ENCODE data around the gene CASQ2. TPM values are rescaled to one million over a fixed set of nuclear protein-coding genes. Genes with fewer than 3 reads are reported as not detected.

CASQ2 gene
- total RNA-seq, 1 experiment from 2014 or later = not detected

DNA sequence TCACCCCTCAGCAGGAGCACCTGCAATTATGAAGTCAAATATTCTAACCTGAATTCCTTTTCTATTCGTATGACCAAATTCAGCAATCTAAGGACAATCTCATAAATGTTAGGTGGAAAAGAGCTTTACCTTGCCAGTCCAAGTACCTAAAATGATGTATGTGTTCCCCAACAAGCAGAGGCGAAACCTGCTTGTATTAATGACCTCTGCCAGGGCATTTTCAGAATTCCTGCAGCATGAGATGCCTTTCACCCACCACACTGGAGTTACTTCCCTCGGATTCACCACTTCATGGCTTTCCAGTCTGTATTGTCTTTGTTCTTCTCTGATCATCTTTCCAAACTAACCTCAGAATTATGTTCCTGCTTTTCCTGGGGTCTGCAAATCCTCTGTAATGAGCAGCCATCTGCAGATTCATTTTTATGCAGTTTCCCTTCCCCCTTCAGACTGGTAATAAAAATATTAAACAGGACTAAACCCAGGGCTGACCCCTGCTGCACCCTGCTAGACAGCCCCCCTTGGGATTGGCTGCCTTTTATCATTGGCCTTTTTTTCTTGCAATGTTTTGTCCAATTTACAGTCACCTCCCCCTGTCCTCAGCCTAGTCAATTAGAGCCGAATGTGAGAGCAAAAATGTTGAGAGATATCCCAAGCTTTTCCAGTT is 26.6 kb upstream of the CASQ2 start:
- H3K4me2 ChIP-seq (ENCODE audit: low read length) = no peak overlapping the region
- no peak overlapping the region for H3K4me3 ChIP-seq (replicated peaks in 1 of 2; ENCODE audit: low read depth in 1 of 2, low read length in 2 of 2)

DNA sequence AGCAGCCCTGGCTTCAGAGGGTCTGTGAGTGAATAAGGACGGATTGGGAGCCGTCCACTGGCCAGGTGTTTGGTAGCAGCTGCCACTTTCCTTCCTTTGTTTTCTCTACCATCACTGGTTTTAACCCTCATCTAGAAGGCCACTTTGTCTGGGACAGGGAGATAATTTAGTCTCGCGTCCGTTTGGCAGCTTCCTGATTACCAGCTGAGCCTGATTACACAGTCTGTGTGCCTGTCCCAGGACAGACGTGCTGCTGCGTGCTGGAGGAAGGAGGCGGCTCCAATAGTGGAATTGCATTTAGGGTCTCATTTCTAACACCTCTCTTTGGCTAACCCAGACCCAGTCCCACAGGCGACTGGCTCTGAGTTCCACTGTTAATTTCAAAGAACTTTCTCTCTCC is 24.6 kb upstream of the CASQ2 start:
- Histone ChIP-seq H3K9ac (ENCODE audit: low read length) (no peak overlapping the region), H3K27me3 (ENCODE audit: insufficient read depth, low read length) (no peaks in the 10 kb centered on the region), H2AFZ (ENCODE audit: low read depth, low read length, poor library complexity, severe bottlenecking) (no peak overlapping the region), H4K20me1 (ENCODE audit: insufficient read depth) (no peaks in the 10 kb centered on the region), H3K27ac (ENCODE audit: low read depth, low read length) (no peak overlapping the region), H3K9me2 (ENCODE audit: insufficient read depth) (no peaks in the 10 kb centered on the region), H3K36me3 (ENCODE audit: control insufficient read depth in 1 of 2, insufficient read depth in 2 of 2, low read length in 2 of 2) (no peaks in the 10 kb centered on the region), H3K4me3 (replicated peaks in 1 of 2; ENCODE audit: low read depth in 1 of 2, low read length in 2 of 2) (no peak overlapping the region), H3K79me2 (ENCODE audit: insufficient read depth, low read length) (no peaks in the 10 kb centered on the region), H3K4me1 (ENCODE audit: control insufficient read depth in 1 of 2, insufficient read depth in 2 of 2, low read length in 2 of 2) (no peaks in the 10 kb centered on the region), H3K9me3 (ENCODE audit: control insufficient read depth in 1 of 2, insufficient read depth in 1 of 2, low read depth in 1 of 2, low read length in 2 of 2) (no peaks in the 10 kb centered on the region), H3K4me2 (ENCODE audit: low read length) (no peak overlapping the region)
- intact Hi-C loops (cut with micrococcal nuclease) = no loop called here
- POLR2A ChIA-PET = no interaction called here
- CTCF ChIA-PET = no interaction called here
- ATAC-seq (no peak), DNase-seq (ENCODE audit: low read depth, low spot score) (no peak)
- BruUV-seq (replicated peaks) = no TSS peak
- RAD21 ChIA-PET (ENCODE audit: low non-redundant PET in 1 of 2, low total read pairs in 2 of 2, uncharacterized antibody in 2 of 2, unreplicated experiment in 2 of 2) = no interaction called here
- TF ChIP-seq SIN3A (IDR thresholded peaks at IDR 0.05; ENCODE audit: low read depth) = no peak

More for the DNA sequence above, 26.6 kb upstream of the CASQ2 start:
- H3K79me2 ChIP-seq (ENCODE audit: insufficient read depth, low read length) = no peaks in the 10 kb centered on the region
- H3K9me2 ChIP-seq (ENCODE audit: insufficient read depth) = no peaks in the 10 kb centered on the region
- no peak overlapping the region for H3K27ac ChIP-seq (ENCODE audit: low read depth, low read length)
- ChIA-PET POLR2A (no interaction called here), RAD21 (ENCODE audit: low non-redundant PET in 1 of 2, low total read pairs in 2 of 2, uncharacterized antibody in 2 of 2, unreplicated experiment in 2 of 2) (no interaction called here), CTCF (interaction anchor here (1.4 kb wide), 1 partner anchor 13 kb away, joined by 3 read pairs; no protein-coding TSS in a partner anchor)
- H3K9me3 ChIP-seq (ENCODE audit: control insufficient read depth in 1 of 2, insufficient read depth in 1 of 2, low read depth in 1 of 2, low read length in 2 of 2) = no peaks in the 10 kb centered on the region
- H3K4me1 ChIP-seq (ENCODE audit: control insufficient read depth in 1 of 2, insufficient read depth in 2 of 2, low read length in 2 of 2) = no peaks in the 10 kb centered on the region
- DNase-seq (ENCODE audit: low read depth, low spot score) = no peak
- intact Hi-C loops (cut with micrococcal nuclease) = no loop called here
- no peak for ATAC-seq
- H2AFZ ChIP-seq (ENCODE audit: low read depth, low read length, poor library complexity, severe bottlenecking) = no peak overlapping the region
- no peaks in the 10 kb centered on the region for H4K20me1 ChIP-seq (ENCODE audit: insufficient read depth)
- H3K36me3 ChIP-seq (ENCODE audit: control insufficient read depth in 1 of 2, insufficient read depth in 2 of 2, low read length in 2 of 2) = no peaks in the 10 kb centered on the region
- TF ChIP-seq CBX3 (IDR thresholded peaks at IDR 0.05; ENCODE audit: low read depth) = no peak
- TF ChIP-seq TCF7L2 (IDR thresholded peaks at IDR 0.05; ENCODE audit: borderline replicate concordance, extremely low read depth, insufficient read depth, insufficient read length) = no peak
- TF ChIP-seq CTCF (IDR thresholded peaks at IDR 0.05 in 2 of 3, conservative IDR thresholded peaks at IDR 0.05 in 1 of 3; ENCODE audit: borderline replicate concordance in 1 of 3, insufficient read depth in 1 of 3, low read depth in 2 of 3, low read length in 2 of 3) = no peak
- TF ChIP-seq ZNF274 (IDR thresholded peaks at IDR 0.05; ENCODE audit: low read depth, low read length) = no peak
- no peak overlapping the region for H3K9ac ChIP-seq (ENCODE audit: low read length)
- BruUV-seq (replicated peaks) = no TSS peak
- no peaks in the 10 kb centered on the region for H3K27me3 ChIP-seq (ENCODE audit: insufficient read depth, low read length)
